ENCODE data around the gene DUXB. TPM values are rescaled to one million over a fixed set of nuclear protein-coding genes. Genes with fewer than 3 reads are reported as not detected.

Gene DUXB
- total RNA-seq, 1 donor from 2014 or later = not detected

- no peaks in the 10 kb centered on the region for H3K4me1 ChIP-seq (ENCODE audit: control insufficient read depth in 3 of 3, insufficient read depth in 3 of 3, low read length in 3 of 3)
- no peaks in the 10 kb centered on the region for H3K9me3 ChIP-seq (ENCODE audit: control insufficient read depth in 3 of 3, low read length in 3 of 3)
- no peaks in the 10 kb centered on the region for H3K27me3 ChIP-seq (ENCODE audit: control insufficient read depth in 3 of 3, insufficient read depth in 3 of 3, low read length in 3 of 3)
- no peak within 1 kb of the TSS for H3K27ac ChIP-seq (ENCODE audit: low read depth, low read length)
- H3K9ac ChIP-seq (ENCODE audit: low read depth in 1 of 3, low read length in 3 of 3) = no peak within 1 kb of the TSS
- no peaks in the 10 kb centered on the region for H3K36me3 ChIP-seq (ENCODE audit: control insufficient read depth in 3 of 3, insufficient read depth in 3 of 3, low read length in 3 of 3)
- no peak within 1 kb of the TSS for H3K4me3 ChIP-seq (ENCODE audit: low read length in 3 of 3)
Measured at GRCh38 chr16:75676909-75677308, 24.4 kb downstream of the DUXB start, which contains the start of gene CPHXL2. CPHXL2 (minus strand) TSS chr16:75677009; CDS start chr16:75676999, 10 bp downstream.

GRCh38 chr16:75667503-75667902, 33.8 kb downstream of the DUXB start:
- Histone ChIP-seq H3K9ac (ENCODE audit: low read depth in 1 of 3, low read length in 3 of 3) (no peak overlapping the region), H3K36me3 (ENCODE audit: control insufficient read depth in 3 of 3, insufficient read depth in 3 of 3, low read length in 3 of 3) (no peaks in the 10 kb centered on the region), H3K4me1 (ENCODE audit: control insufficient read depth in 3 of 3, insufficient read depth in 3 of 3, low read length in 3 of 3) (no peaks in the 10 kb centered on the region), H3K9me3 (ENCODE audit: control insufficient read depth in 3 of 3, low read length in 3 of 3) (no peaks in the 10 kb centered on the region), H3K4me3 (ENCODE audit: low read length in 3 of 3) (no peak overlapping the region), H3K27me3 (ENCODE audit: control insufficient read depth in 3 of 3, insufficient read depth in 3 of 3, low read length in 3 of 3) (no peaks in the 10 kb centered on the region), H3K27ac (ENCODE audit: low read depth, low read length) (no peak overlapping the region)

- no peak overlapping the region for H3K27ac ChIP-seq (ENCODE audit: low read depth, low read length)
- H3K36me3 ChIP-seq (ENCODE audit: control insufficient read depth in 3 of 3, insufficient read depth in 3 of 3, low read length in 3 of 3) = peaks cover 17 to 29% (median 26%) of the 10 kb centered on the region in 3 donors
- peaks cover 0 to 5% (median 0%) of the 10 kb centered on the region in 3 donors for H3K4me1 ChIP-seq (ENCODE audit: control insufficient read depth in 3 of 3, insufficient read depth in 3 of 3, low read length in 3 of 3)
- no peak overlapping the region for H3K4me3 ChIP-seq (ENCODE audit: low read length in 3 of 3)
- no peak overlapping the region for H3K9ac ChIP-seq (ENCODE audit: low read depth in 1 of 3, low read length in 3 of 3)
- H3K9me3 ChIP-seq (ENCODE audit: control insufficient read depth in 3 of 3, low read length in 3 of 3) = no peaks in the 10 kb centered on the region
- H3K27me3 ChIP-seq (ENCODE audit: control insufficient read depth in 3 of 3, insufficient read depth in 3 of 3, low read length in 3 of 3) = no peaks in the 10 kb centered on the region
Measured at GRCh38 chr16:75660726-75661302, 40.4 kb downstream of the DUXB start.

- H3K27ac ChIP-seq (ENCODE audit: low read depth, low read length) = no peak overlapping the region
- no peak overlapping the region for H3K4me3 ChIP-seq (ENCODE audit: low read length in 3 of 3)
- H3K36me3 ChIP-seq (ENCODE audit: control insufficient read depth in 3 of 3, insufficient read depth in 3 of 3, low read length in 3 of 3) = peaks cover 21 to 33% (median 31%) of the 10 kb centered on the region in 3 donors
- no peaks in the 10 kb centered on the region for H3K27me3 ChIP-seq (ENCODE audit: control insufficient read depth in 3 of 3, insufficient read depth in 3 of 3, low read length in 3 of 3)
- peaks cover 0 to 5% (median 0%) of the 10 kb centered on the region in 3 donors for H3K4me1 ChIP-seq (ENCODE audit: control insufficient read depth in 3 of 3, insufficient read depth in 3 of 3, low read length in 3 of 3)
- H3K9ac ChIP-seq (ENCODE audit: low read depth in 1 of 3, low read length in 3 of 3) = no peak overlapping the region
- no peaks in the 10 kb centered on the region for H3K9me3 ChIP-seq (ENCODE audit: control insufficient read depth in 3 of 3, low read length in 3 of 3)
Measured at GRCh38 chr16:75660321-75660720, 40.9 kb downstream of the DUXB start.

- peaks cover 25 to 42% (median 40%) of the 10 kb centered on the region in 3 donors for H3K36me3 ChIP-seq (ENCODE audit: control insufficient read depth in 3 of 3, insufficient read depth in 3 of 3, low read length in 3 of 3)
- H3K27me3 ChIP-seq (ENCODE audit: control insufficient read depth in 3 of 3, insufficient read depth in 3 of 3, low read length in 3 of 3) = no peaks in the 10 kb centered on the region
Measured at GRCh38 chr16:75658175-75658574, 43.1 kb downstream of the DUXB start.

GRCh38 chr16:75653922-75654321, 47.3 kb downstream of the DUXB start:
- H3K36me3 ChIP-seq (ENCODE audit: control insufficient read depth in 3 of 3, insufficient read depth in 3 of 3, low read length in 3 of 3) = peaks cover 25 to 40% (median 38%) of the 10 kb centered on the region in 3 donors

More at GRCh38 chr16:75658175-75658574, 43.1 kb downstream of the DUXB start:
- Histone ChIP-seq H3K9ac (ENCODE audit: low read depth in 1 of 3, low read length in 3 of 3) (no peak overlapping the region), H3K4me3 (ENCODE audit: low read length in 3 of 3) (no peak overlapping the region), H3K4me1 (ENCODE audit: control insufficient read depth in 3 of 3, insufficient read depth in 3 of 3, low read length in 3 of 3) (peaks cover 0 to 9% (median 0%) of the 10 kb centered on the region in 3 donors), H3K27ac (ENCODE audit: low read depth, low read length) (no peak overlapping the region), H3K9me3 (ENCODE audit: control insufficient read depth in 3 of 3, low read length in 3 of 3) (no peaks in the 10 kb centered on the region)

GRCh38 chr16:75648265-75649076, 52.8 kb downstream of the DUXB start:
- Histone ChIP-seq H3K9ac (ENCODE audit: low read depth in 1 of 3, low read length in 3 of 3) (peak overlapping the region; percentile 99), H3K4me3 (ENCODE audit: low read length in 3 of 3) (peak overlapping the region; percentile 91 to 99 (median 96)), H3K4me1 (ENCODE audit: control insufficient read depth in 3 of 3, insufficient read depth in 3 of 3, low read length in 3 of 3) (peaks cover 37 to 50% (median 41%) of the 10 kb centered on the region in 3 donors), H3K27me3 (ENCODE audit: control insufficient read depth in 3 of 3, insufficient read depth in 3 of 3, low read length in 3 of 3) (no peaks in the 10 kb centered on the region), H3K9me3 (ENCODE audit: control insufficient read depth in 3 of 3, low read length in 3 of 3) (no peaks in the 10 kb centered on the region), H3K36me3 (ENCODE audit: control insufficient read depth in 3 of 3, insufficient read depth in 3 of 3, low read length in 3 of 3) (peaks cover 8 to 18% (median 15%) of the 10 kb centered on the region in 3 donors), H3K27ac (ENCODE audit: low read depth, low read length) (peak overlapping the region; percentile 98)

More at GRCh38 chr16:75653922-75654321, 47.3 kb downstream of the DUXB start:
- Histone ChIP-seq H3K4me3 (ENCODE audit: low read length in 3 of 3) (no peak overlapping the region), H3K4me1 (ENCODE audit: control insufficient read depth in 3 of 3, insufficient read depth in 3 of 3, low read length in 3 of 3) (peaks cover 19 to 22% (median 21%) of the 10 kb centered on the region in 3 donors), H3K9ac (ENCODE audit: low read depth in 1 of 3, low read length in 3 of 3) (no peak overlapping the region), H3K9me3 (ENCODE audit: control insufficient read depth in 3 of 3, low read length in 3 of 3) (no peaks in the 10 kb centered on the region), H3K27me3 (ENCODE audit: control insufficient read depth in 3 of 3, insufficient read depth in 3 of 3, low read length in 3 of 3) (no peaks in the 10 kb centered on the region), H3K27ac (ENCODE audit: low read depth, low read length) (no peak overlapping the region)

- Histone ChIP-seq H3K36me3 (ENCODE audit: control insufficient read depth in 3 of 3, insufficient read depth in 3 of 3, low read length in 3 of 3) (peaks cover 10 to 21% (median 15%) of the 10 kb centered on the region in 3 donors), H3K9me3 (ENCODE audit: control insufficient read depth in 3 of 3, low read length in 3 of 3) (no peaks in the 10 kb centered on the region), H3K9ac (ENCODE audit: low read depth in 1 of 3, low read length in 3 of 3) (peak within 1 kb of the TSS; percentile 99), H3K27me3 (ENCODE audit: control insufficient read depth in 3 of 3, insufficient read depth in 3 of 3, low read length in 3 of 3) (no peaks in the 10 kb centered on the region), H3K4me3 (ENCODE audit: low read length in 3 of 3) (peak within 1 kb of the TSS; percentile 91 to 99 (median 96)), H3K27ac (ENCODE audit: low read depth, low read length) (peak within 1 kb of the TSS; percentile 98), H3K4me1 (ENCODE audit: control insufficient read depth in 3 of 3, insufficient read depth in 3 of 3, low read length in 3 of 3) (peaks cover 35 to 50% (median 41%) of the 10 kb centered on the region in 3 donors)
Measured at GRCh38 chr16:75647492-75648264, 53.6 kb downstream of the DUXB start, which contains the start of the genes KARS1 and TERF2IP. KARS1 (minus strand) TSS chr16:75647665; CDS start chr16:75647639, 26 bp downstream. TERF2IP (plus strand) TSS chr16:75647773; CDS start chr16:75647883, 110 bp downstream.

GRCh38 chr16:75647112-75647491, 54.2 kb downstream of the DUXB start:
- no peaks in the 10 kb centered on the region for H3K9me3 ChIP-seq (ENCODE audit: control insufficient read depth in 3 of 3, low read length in 3 of 3)
- H3K4me1 ChIP-seq (ENCODE audit: control insufficient read depth in 3 of 3, insufficient read depth in 3 of 3, low read length in 3 of 3) = peaks cover 35 to 48% (median 41%) of the 10 kb centered on the region in 3 donors
- peak overlapping the region; percentile 99 for H3K9ac ChIP-seq (ENCODE audit: low read depth in 1 of 3, low read length in 3 of 3)
- peak overlapping the region; percentile 91 to 99 (median 96) for H3K4me3 ChIP-seq (ENCODE audit: low read length in 3 of 3)
- H3K36me3 ChIP-seq (ENCODE audit: control insufficient read depth in 3 of 3, insufficient read depth in 3 of 3, low read length in 3 of 3) = peaks cover 14 to 21% (median 18%) of the 10 kb centered on the region in 3 donors
- H3K27ac ChIP-seq (ENCODE audit: low read depth, low read length) = peak overlapping the region; percentile 98
- no peaks in the 10 kb centered on the region for H3K27me3 ChIP-seq (ENCODE audit: control insufficient read depth in 3 of 3, insufficient read depth in 3 of 3, low read length in 3 of 3)
